Measurements from ENCODE around the gene PRM2.

Gene PRM2

GRCh38 chr16:11255737-11256660, 20.3 kb downstream of the PRM2 start, which contains the start of gene SOCS1:
TSS of gene SOCS1 (minus strand) at chr16:11256204. CDS start at chr16:11255478, 726 bp downstream.
- DNase-seq (ENCODE audit: low spot score) = peak; percentile 82
- TF ChIP-seq, protein P1, sequence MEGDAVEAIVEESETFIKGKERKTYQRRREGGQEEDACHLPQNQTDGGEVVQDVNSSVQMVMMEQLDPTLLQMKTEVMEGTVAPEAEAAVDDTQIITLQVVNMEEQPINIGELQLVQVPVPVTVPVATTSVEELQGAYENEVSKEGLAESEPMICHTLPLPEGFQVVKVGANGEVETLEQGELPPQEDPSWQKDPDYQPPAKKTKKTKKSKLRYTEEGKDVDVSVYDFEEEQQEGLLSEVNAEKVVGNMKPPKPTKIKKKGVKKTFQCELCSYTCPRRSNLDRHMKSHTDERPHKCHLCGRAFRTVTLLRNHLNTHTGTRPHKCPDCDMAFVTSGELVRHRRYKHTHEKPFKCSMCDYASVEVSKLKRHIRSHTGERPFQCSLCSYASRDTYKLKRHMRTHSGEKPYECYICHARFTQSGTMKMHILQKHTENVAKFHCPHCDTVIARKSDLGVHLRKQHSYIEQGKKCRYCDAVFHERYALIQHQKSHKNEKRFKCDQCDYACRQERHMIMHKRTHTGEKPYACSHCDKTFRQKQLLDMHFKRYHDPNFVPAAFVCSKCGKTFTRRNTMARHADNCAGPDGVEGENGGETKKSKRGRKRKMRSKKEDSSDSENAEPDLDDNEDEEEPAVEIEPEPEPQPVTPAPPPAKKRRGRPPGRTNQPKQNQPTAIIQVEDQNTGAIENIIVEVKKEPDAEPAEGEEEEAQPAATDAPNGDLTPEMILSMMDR (conservative IDR thresholded peaks at IDR 0.05; ENCODE audit: low read depth) = peak; percentile 91
- CTCF ChIA-PET = interaction anchor here (0.6 to 2.3 kb wide), 32 partner anchors 9 to 454 kb away, joined by 3 to 9 read pairs (median 4); partner anchors contain the start of genes DEXI and TNP2
- H3K27ac ChIP-seq = peak within 1 kb of the TSS; percentile 87
- POLR2A ChIA-PET (ENCODE audit: low non-redundant PET) = interaction anchor here (0.6 to 1.1 kb wide), 7 partner anchors 102 to 285 kb away, joined by 3 to 5 read pairs (median 4); no protein-coding TSS in a partner anchor

GRCh38 chr16:11254913-11255736, 21.2 kb downstream of the PRM2 start:
- peak; percentile 42 for DNase-seq (ENCODE audit: low spot score)
- peak overlapping the region; percentile 87 for H3K27ac ChIP-seq
- POLR2A ChIA-PET (ENCODE audit: low non-redundant PET) = interaction anchor here (1.1 kb wide), 3 partner anchors 104 to 263 kb away, joined by 3 to 4 read pairs (median 3); no protein-coding TSS in a partner anchor
- TF ChIP-seq, protein P1 (conservative IDR thresholded peaks at IDR 0.05; ENCODE audit: low read depth) = no peak
- CTCF ChIA-PET = interaction anchor here (0.6 to 2.3 kb wide), 30 partner anchors 9 to 454 kb away, joined by 3 to 9 read pairs (median 4); partner anchors contain the start of genes DEXI and TNP2

GRCh38 chr16:11253995-11254912, 22.0 kb downstream of the PRM2 start:
- POLR2A ChIA-PET (ENCODE audit: low non-redundant PET) = no interaction called here
- H3K27ac ChIP-seq = no peak overlapping the region
- TF ChIP-seq, protein P1 (conservative IDR thresholded peaks at IDR 0.05; ENCODE audit: low read depth) = no peak
- DNase-seq (ENCODE audit: low spot score) = no peak
- CTCF ChIA-PET = interaction anchor here (0.5 to 1.7 kb wide), 18 partner anchors 37 to 312 kb away, joined by 3 to 9 read pairs (median 4); partner anchors contain the start of gene DEXI

- H3K27ac ChIP-seq = no peak overlapping the region
- CTCF ChIA-PET = interaction anchor here (0.5 to 1.6 kb wide), 6 partner anchors 38 to 290 kb away, joined by 3 to 6 read pairs (median 4); no protein-coding TSS in a partner anchor
- TF ChIP-seq, protein P1 (conservative IDR thresholded peaks at IDR 0.05; ENCODE audit: low read depth) = no peak
- no peak for DNase-seq (ENCODE audit: low spot score)
- POLR2A ChIA-PET (ENCODE audit: low non-redundant PET) = interaction anchor here (0.5 kb wide), 1 partner anchor 242 kb away, joined by 3 read pairs; no protein-coding TSS in a partner anchor
These were observed 23.0 kb downstream of the PRM2 start for GRCh38 chr16:11253009-11253994.

DNA sequence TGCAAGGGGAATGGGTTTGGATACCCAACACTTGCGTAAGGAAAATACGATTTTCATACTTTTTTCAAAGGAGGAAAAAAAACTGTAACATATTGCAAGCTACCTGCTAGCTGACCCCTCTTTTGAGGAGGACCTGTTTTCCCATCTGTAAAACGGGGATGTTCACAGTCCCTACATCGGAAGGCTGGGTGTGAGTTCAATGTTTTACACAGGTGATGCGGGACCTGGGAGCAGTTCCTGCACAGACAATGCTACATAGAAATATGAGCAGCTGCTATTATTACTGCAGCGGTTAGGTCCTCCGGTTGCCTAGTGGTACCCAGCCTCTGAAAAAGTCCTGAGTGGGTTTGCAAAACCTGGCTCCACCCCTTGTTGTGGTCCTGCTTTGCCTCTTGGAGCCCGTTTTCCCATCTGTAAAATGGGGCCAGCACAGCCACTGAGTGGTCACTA, 23.8 kb downstream of the PRM2 start:
- CTCF ChIA-PET = interaction anchor here (0.6 to 1.6 kb wide), 3 partner anchors 69 to 289 kb away, joined by 4 to 6 read pairs (median 4); no protein-coding TSS in a partner anchor
- TF ChIP-seq, protein P1 (conservative IDR thresholded peaks at IDR 0.05; ENCODE audit: low read depth) = no peak
- no peak for DNase-seq (ENCODE audit: low spot score)
- POLR2A ChIA-PET (ENCODE audit: low non-redundant PET) = interaction anchor here (0.5 to 0.6 kb wide), 2 partner anchors 75 to 241 kb away, joined by 3 to 4 read pairs; no protein-coding TSS in a partner anchor
- H3K27ac ChIP-seq = no peak overlapping the region
